Gastroesophageal sphincter (tissue), 3 donors: ENCODE data around the gene PET100.

ENCODE experiments used
- CTCF ChIP-seq, 4 experiments: fragments of 200-600 bp in 2 of 4; fragments of 450-650 bp in 2 of 4; sonication (generic) in 1 of 4; IDR thresholded peaks; one replicate each; pipeline ENCODE4 v1.5.1; 2017 to 2019; ENCODE audit warnings: antibody characterized with exemption in 4 of 4, mild to moderate bottlenecking in 2 of 4, moderate library complexity in 2 of 4
- EP300 ChIP-seq: sonication (generic); formaldehyde crosslinking; IDR thresholded peaks from one replicate; pipeline ENCODE4 v1.6.1; 2017; ENCODE audit warnings: antibody characterized with exemption, mild to moderate bottlenecking
- POLR2A ChIP-seq, 2 donors: fragments of 450-650 bp; IDR thresholded peaks; one replicate each; pipeline ENCODE4 v1.6.1; 2017; ENCODE audit warnings: antibody characterized with exemption in 2 of 2, mild to moderate bottlenecking in 2 of 2, moderate library complexity in 1 of 2
- POLR2AphosphoS5 ChIP-seq: sonication (generic); formaldehyde crosslinking; IDR thresholded peaks from one replicate; pipeline ENCODE4 v1.6.1; 2017; ENCODE audit warnings: antibody characterized with exemption

DNA sequence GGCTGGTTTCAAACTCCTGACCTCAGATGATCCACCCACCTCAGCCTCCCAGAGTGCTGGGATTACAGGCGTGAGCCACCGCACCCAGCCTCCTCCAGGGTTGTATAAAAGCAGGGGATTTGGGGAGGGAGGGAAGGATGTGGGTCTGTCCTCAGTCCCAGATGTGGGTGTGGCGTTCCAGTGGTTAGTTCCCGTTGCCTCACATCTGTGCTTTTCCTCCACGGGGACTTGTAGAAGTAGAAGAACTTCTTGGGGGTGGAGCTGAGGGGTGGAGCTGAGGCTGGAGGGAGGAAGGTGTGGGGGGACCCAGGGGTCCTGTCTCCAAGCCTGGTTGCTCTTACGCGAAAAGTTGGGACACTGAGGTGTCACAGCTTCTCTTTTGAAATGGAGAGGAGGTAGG lies 46.8 kb downstream of the PET100 start:
- TF ChIP-seq POLR2AphosphoS5: no peak
- no peak for TF ChIP-seq CTCF (IDR thresholded peaks at IDR 0.05)
- TF ChIP-seq POLR2A (IDR thresholded peaks at IDR 0.05): no peak
- TF ChIP-seq EP300: no peak
